Stimulated activated CD4-positive, alpha-beta T cell treated with anti-CD3 and anti-CD28 coated beads, TNF-alpha, amount 100 ng/mL, for 4 hours (primary cell): Measurements from ENCODE around the gene FAM53B.
"Not testable (repeated sequence)": the region's sequence is repeated elsewhere in the genome, so short reads cannot be mapped to it uniquely, and the experiment has no call there.

Experiments used
- DNase-seq, 3 experiments: peaks; one replicate each; pipeline ENCODE4 v3.0.0-alpha.2; 2020; ENCODE audit warnings: low read depth in 3 of 3

The FAM53B gene

DNA sequence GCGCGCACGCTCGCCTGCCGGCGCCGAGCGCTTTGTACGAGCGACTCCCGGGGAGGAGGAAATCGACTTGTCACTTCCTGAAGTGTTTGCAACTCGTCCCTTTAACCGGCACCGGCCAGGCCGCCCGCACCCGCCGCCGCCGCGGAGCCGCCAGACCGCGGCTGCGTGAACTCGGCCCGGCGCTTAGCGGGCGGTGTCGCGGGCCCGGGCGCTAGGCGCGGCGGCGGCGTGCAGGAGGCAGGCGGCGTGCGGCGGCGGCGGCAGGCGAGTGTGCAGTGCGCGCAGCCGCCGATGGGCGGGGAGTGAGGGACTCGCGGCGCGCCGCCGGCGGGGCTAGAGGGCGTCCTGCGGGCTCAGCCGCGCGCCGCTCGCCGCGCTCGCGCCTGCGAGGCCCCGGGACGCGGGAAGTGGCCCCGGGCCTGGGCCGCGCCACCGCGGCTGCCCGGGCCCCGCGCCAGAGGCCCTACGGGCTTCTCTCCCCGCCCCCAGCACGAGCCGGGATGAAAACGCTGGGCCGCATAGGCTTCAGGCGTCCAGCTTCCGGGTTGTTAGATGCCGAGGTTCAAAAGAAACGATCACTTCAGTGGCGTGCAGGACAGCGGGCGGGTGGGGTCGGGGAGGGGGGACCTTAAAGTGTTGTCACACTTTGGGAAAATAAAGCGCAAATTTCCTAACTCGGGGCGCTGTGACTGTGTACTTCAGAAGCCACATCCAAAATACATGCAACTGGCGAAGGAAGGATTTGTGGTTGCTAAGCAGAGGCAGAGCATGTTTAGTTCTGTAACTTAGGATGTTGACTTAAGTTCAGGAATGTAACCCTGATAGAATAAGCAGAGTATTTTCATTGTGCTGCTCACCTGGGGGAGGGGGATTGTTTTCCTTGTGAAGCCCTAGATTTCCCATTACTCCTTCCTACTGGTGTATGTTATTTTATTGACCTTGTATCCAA, at the start of gene FAM53B:
Gene FAM53B (minus strand): TSS at position 277 of the 949 bp plus-strand sequence. CDS start 37,665 bp downstream, outside the sequence.
- peak; percentile 62 to 73 (median 64) for DNase-seq

GRCh38 chr10:124792998-124793352, 48.8 kb upstream of the FAM53B start:
- DNase-seq, result no peak

DNA sequence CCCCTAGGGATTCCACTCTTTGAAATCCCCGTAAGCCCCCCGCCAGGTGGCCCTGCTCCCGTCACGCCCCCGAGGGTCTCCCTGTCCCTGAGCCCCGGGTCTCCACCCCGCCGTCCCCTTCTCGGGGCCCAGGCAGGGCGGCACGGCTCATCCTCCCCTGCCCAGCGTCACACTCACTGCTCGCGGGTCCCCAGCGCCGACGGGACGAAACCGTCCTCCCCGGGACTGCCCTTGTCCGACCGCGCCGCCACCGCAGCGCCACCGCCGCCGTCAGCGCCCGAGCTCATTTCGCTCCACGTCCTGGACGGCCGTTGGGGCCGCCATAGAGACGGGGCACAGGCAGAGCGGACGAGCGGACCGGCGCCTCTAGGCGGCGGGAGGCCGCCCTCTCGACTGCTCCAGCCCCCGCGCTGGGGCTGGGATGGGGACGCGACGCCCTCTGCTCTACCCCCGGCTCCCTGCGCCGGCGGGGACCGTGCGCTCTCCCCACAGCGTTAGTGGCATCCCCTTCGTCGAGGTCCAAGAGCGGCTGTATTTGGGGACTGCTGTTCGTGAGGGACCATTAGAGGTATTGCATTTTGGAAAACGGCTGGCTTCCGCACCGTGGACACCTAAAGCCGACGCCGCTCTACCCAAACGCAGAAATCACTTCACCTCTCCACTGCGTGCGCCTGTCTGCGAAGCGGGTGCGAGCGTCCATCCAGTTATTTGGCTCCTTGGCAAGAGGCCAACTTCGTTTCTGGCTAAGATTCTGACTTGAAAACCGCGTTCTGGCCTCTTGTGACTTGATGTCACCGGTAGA, 47.6 kb upstream of the FAM53B start, which contains the start of gene EEF1AKMT2:
Gene EEF1AKMT2 (minus strand): TSS at position 341 of the 802 bp plus-strand sequence. CDS start 54 bp downstream, at position 287.
- peak; percentile 69 to 78 (median 76) for DNase-seq

DNA sequence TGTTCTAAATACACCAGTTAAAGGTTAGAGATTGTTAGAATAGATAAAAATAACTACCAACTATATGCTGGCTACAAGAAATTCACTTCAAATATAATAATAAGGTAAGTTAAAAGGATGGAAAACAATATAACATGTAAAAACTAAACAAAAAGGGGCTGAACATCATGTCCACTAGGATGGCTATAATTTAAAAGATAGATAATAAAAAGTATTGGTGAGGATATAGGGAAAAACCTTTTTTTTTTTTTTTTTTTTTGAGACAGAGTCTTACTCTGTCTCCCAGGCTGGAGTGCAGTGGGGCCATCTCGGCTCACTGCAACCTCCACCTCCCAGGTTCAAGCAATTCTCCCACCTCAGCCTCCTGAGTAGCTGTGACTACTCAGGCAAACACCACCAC, 38.7 kb upstream of the FAM53B start:
- DNase-seq, result not testable (repeated sequence)

- no peak for DNase-seq
Observed at GRCh38 chr10:124768791-124769190, 24.6 kb upstream of the FAM53B start.

DNA sequence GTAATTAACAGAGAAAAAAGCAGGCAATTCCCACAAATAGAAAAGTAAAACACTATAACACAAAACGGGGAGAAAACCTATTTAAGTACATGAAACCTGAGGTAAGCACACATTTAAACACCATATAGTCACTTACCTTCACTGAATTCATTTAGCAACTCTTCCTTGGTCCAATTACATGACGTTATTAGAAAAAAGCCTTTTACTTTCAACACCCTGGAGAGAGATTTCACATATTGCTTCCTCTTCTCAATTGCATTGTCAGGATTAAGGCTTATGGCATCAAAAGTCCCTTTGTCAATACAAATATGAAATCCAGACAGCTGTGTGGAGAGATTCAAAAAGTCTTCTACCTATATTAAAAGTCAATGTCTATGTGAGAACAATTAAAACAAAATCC, 21.1 kb upstream of the FAM53B start:
- DNase-seq, result no peak

DNA sequence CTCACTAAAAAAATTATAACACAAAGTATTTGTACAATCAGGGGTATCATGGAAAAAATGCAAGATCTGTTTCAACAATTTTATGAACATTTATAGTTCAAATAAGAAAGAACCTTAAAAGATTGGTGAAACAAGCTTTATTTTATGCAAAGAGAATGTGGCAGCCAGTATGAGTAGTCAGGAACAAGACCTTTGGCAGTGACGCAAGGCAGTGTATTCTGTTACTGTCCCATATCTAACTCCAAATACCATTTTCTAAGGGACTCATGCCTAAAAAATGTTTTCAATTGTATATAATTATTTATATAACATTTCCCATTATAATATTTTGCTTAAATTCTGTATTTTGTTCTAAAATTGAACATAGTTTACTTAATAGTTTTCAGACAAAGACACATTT, 19.1 kb upstream of the FAM53B start:
- DNase-seq, result no peak

DNA sequence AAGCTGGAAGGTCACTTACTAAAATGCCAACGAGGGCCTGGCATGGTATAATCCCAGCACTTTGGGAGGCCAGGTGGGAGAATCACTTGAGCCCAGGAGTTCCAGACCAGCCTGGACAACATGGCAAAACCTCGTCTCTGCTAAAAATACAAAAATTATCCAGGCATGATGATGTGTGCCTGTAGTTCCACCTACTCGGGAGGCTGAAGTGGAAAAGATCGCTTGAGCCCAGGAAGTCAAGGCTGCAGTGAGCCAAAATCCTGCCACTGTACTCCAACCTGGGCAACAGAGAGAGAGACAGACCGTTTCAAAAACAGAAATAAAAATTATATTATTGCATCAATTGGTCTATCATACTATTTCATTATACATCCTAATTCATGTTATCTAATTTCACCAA, 18.1 kb upstream of the FAM53B start:
- DNase-seq, result no peak

GRCh38 chr10:124756156-124756903, 12.2 kb upstream of the FAM53B start:
- no peak for DNase-seq

- no peak for DNase-seq
Observed at GRCh38 chr10:124755581-124755980, 11.4 kb upstream of the FAM53B start.

- DNase-seq, result no peak
Observed at GRCh38 chr10:124754227-124754626, 10.0 kb upstream of the FAM53B start.

- no peak for DNase-seq
Observed at GRCh38 chr10:124748953-124749645, 4.9 kb upstream of the FAM53B start.

- no peak for DNase-seq
Observed at GRCh38 chr10:124748166-124748565, 4.0 kb upstream of the FAM53B start.

- DNase-seq, result no peak
Observed at GRCh38 chr10:124747745-124748144, 3.6 kb upstream of the FAM53B start.

DNA sequence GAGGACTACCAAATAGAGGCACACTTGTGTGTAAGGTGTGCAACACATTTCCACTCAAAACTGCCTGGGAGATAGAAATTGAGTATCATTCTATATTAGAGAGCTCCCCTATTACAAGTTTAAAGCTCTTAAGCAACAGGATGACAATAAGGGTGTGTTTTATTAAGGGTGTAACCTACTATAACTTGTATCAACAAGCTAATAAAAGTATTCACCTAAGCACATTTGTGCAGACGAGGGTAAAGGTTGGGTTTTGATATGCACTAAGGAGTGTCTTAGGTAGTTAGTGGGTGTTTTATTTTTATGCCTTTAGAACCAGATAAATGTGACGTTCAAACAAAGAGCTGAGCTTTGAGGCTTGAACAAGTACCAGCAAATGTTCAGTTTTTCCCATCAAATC, 2.8 kb upstream of the FAM53B start:
- no peak for DNase-seq

- DNase-seq, result not testable (repeated sequence)
Observed at GRCh38 chr10:124746447-124746846, 2.3 kb upstream of the FAM53B start.

DNA sequence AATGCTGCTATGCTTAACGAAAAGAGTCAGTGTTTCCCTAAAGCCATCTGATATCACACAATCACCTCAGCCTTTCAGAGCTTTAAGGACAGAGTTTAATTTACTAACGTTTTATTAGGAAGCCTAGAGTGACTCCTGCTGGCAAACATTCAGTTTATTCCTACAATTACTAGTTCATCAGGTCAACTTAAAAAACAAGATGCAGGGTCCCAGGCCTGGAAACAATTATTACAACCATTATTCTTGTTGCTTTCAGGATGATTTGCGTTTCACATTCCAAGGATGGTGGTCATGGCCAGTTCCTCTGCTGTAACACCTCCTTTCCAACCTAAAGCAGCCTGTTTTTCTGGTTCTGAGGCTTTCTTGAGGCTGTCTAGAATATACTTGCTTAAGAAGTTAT, 1.5 kb upstream of the FAM53B start:
- DNase-seq, result no peak

DNA sequence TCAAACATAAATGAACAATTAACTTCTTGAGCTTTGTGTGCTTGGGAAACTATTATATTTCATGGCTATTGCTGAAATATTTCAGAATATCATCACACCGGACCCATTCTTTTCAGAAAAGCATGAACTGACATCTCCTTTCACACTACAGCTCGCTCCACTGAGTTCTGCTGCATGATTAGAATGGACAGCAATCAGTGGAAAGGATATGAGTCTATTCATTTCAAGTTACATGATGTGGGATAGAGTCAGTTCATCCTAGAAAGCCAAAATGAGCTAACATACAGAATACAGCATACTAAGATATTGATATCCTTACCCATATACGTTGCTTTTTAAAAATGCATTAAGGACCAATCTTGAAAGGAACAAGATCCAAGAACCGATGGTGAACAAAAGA, 1.1 kb upstream of the FAM53B start:
- DNase-seq, result no peak

- no peak for DNase-seq
Observed at GRCh38 chr10:124743191-124744101, 732 bp downstream of the FAM53B start.
